Stimulated activated CD8-positive, alpha-beta memory T cell treated with anti-CD3 and anti-CD28 coated beads, Interleukin-12 subunit alpha, Interleukin-12 subunit beta, amount 100 ng/mL, for 1 hour (primary cell): ENCODE measurements around the gene LAS1L.
"Not testable (repeated sequence)": the region's sequence is repeated elsewhere in the genome, so short reads cannot be mapped to it uniquely, and the experiment has no call there.

Source experiments
- DNase-seq: peaks from one replicate; pipeline ENCODE4 v3.0.0-alpha.2; 2020; ENCODE audit warnings: low read depth

The LAS1L gene

DNA sequence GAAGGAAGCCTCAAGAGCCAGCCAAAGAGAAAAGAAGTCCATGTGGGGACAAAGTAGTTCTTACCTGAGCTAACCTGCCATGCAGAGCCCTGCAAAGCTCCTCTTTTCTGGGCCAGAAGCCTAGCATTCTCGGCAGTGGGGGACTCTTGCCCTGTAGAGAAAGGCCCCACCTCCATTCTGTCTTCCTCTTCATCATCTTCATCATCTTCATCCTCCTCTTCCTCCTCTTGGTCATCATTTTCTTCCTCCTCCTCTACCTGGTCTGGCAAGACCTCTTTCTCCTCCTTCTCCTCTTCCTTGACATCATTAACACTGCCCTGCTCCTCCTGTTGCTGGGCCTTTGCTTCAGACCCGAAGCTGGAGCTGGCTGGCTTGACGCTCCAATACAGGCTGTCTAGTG, 16.7 kb downstream of the LAS1L start:
- no peak for DNase-seq

DNA sequence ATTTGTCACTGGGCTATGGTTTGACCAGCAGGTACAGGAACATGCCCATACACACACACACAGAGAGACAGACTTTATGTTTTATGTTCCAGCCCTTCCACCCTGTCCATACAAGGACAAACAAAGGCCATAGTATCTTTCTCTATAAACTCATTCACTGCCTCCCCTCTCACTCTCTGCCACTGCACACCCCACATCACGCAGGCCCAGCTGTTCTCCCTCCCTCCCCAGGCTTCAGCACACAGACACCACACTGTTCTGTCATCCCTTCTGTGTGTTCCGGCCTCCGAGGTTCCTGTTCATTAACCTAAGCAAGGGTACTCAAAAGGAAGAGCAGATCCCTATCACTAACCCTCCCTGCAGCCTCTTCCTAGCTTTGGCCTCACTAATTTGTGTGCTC, 17.8 kb downstream of the LAS1L start:
- no peak for DNase-seq

DNA sequence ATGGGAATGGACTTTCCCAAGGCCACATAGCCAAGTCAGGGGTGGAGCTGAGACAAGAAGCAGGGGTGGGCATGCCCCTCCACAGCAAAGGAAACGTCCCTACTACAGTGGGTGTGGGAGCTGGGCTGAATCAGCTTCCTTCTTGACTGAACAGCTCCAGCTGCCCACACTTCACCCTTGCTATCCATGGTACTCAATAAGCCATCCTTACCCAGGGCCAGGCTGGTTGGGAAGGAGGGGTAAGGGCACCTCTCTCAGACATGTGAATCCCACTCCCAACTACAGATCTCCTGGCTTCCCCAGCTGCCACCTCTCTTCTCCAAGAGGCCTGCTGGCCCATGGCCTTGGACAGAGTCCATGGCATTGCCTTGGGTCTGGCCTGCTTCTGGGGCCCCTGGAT, 21.0 kb downstream of the LAS1L start:
- no peak for DNase-seq

DNA sequence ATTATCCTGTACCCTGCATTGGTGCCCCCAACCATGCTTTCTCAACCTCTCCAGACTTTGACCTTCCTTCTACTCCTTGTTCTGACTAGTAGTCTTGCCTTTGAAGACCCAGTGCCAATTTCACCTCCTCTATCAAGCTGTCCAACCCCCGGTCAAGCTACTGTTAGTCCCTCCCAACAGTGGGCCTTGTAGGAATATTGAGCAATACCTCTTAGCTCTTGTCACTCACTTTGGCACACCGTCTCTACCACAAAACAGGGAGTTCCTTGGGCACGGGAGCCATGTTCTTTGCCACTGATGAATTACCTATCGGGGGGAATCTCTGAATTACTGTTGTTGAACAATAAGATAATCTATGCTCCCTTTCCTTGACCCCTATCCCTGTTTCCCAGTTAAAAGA, 25.2 kb downstream of the LAS1L start:
- no peak for DNase-seq

DNA sequence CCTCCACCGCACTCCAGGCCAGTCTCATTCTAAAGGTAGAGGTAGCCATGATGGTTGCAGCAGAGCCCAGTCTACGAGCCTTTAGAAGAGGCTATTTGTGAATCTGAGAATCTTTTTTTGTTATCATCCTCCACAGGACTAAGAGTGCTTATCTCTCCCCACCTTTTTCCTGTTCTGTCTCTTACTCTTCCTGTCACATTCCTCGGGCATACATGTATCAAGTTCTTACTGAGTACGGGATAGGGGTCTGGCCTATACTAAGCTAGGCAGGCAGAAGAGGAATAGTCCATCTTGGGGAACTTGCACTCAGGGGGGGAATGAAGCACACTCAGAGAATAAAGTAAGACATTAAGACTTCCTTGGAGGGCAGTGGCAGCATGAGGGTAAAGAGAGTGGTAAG, 25.7 kb downstream of the LAS1L start:
- no peak for DNase-seq

DNA sequence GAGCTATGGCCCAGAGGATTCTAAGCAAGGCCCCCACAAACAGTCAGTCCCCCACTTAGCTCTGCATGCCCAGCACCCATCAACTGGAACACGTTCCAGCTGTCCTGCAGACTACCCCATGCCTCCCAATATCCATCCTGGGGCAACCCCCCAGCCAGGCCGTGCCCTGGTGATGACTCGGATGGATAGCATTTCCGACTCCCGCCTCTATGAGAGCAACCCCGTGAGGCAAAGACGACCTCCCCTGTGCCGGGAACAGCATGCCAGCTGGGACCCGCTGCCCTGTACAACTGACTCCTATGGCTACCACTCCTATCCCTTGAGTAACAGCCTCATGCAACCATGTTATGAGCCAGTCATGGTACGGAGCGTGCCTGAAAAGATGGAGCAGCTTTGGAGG, 32.0 kb downstream of the LAS1L start:
- DNase-seq, result no peak

DNA sequence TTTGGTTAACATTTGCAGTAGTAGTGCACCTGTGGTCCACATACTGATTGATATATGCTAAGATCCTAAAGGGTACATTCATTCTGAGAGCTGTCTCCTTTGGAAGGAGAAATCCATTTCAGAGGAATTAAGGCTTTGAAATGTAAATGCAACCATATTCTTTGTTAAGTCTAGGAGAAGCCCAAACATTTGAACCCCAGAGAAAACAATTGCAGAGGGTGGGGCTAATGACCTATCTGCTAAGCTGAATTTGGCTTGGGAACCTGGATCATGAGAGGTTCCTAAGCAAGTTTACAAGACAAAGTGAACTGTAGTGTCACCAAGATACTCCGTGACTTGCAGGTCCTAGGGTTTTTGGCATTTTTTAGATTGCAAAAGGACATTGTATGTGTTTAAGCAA, 41.2 kb downstream of the LAS1L start:
- no peak for DNase-seq

DNA sequence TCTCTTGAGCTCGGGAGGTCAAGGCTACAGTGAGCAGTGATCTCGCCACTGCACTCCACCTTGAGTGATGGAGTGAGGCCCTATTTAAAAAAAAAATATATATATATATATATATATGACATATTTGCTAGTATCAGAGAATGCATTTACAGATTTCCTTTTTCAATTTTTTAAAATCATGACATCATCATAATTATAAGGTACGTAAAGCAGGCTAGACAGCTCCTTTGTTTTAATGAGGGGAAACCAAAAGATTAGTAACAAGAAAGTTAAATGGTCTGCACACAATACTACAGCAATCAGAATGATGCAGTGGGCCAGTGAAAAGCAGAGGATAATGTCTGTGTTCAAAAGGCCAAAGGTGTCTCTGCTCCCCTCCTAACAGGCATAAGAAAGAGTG, 43.0 kb downstream of the LAS1L start:
- DNase-seq, result no peak

DNA sequence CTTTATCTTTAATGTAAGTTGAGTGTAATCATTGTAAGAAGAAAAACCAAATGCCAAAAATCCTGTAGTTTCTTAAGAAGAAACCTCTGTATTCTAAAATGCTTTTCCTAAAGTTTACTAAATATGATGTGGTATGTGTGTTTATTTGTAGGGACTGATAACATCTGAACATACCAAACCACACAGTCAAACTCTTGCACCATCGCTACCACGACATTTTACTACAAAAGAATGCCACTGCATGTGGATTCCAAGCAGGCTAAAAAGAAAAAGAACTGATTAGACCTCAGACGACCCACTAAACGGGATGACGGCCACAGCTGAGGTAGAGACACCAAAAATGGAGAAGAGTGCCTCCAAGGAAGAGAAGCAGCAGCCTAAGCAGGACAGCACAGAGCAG, 46.1 kb downstream of the LAS1L start:
- no peak for DNase-seq

DNA sequence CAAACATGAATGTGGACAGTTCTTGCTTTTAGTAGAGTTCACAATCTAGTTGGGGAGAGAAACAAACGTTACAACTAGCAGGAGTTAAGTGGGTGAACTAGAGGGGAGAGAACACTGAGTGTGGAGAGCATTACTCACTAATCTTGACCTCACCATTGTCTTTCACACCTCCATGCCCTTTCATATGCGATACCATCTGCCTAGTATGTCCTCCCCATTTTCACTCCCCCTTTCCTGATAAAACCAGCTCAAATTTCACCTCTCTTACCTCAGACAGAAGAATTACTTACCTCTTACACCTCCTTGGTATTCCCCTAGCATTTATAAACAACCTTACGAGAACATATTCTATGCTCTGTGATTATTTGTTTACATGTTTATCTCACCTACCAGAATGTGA, 53.6 kb downstream of the LAS1L start:
- DNase-seq, result no peak

DNA sequence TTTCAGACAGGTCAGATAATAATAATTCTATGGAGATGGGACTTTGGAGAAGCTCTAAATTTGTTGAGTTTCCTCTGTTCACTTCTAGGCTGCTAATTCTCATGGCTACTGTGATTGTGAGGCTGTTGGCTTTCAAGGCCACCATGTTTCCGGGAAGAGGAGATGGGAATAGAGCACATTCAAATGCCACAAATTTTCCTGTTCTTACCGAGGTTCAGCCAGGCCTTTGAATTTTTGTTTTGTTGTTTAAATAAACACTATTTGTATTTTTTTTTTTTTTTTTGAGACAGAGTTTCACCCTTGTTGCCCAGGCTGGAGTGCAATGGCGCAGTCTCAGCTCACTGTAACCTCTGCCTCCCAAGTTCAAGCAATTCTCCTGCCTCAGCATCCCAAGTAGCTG, 55.5 kb downstream of the LAS1L start:
- not testable (repeated sequence) for DNase-seq

DNA sequence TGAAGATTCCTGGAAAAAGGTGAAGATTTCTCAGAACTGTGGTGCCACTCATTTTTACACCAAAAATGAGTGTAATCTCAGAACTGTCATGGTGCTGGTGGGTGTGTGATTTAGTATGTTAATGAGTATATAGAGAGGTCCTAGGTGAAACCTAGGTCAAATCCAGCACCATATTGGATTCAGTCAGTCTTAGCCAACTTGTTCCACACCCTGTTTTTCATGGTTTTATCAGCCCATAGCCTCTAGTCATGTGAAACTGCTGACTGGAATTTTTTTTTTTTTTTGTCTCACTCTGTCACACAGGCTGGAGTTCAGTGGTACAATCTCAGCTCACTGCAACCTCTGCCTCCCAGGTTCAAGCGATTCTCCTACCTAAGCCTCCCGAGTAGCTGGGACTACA, 58.0 kb downstream of the LAS1L start:
- no peak for DNase-seq

DNA sequence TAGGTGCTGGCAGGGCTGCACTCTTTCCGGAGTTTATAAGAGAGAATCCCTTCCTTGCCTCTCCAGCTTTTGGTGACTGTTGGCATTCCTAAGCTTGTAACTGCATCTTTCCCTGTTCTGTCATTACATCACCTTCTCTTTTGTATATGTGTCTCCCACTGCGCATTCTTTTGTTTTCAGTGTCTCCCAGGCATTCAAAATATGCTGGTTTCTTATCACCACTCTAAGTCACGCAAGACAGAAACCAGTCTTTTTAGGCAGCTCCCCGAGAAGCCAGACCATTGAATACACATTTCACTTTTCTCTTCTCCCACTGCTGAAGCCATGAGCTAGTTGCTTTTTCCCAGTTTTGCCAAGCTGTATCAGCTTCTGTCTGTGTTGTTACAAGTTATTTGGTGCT, 71.0 kb downstream of the LAS1L start:
- DNase-seq, result no peak
